Right ventricle myocardium superior (tissue), 1 donor: Measurements from ENCODE around the gene EDIL3. TPM values are rescaled to one million over a fixed set of nuclear protein-coding genes. Genes with fewer than 3 reads are reported as not detected.

Experiments used
- ATAC-seq: fragments of 200-7000 bp; cut with Tn5 transposase; one replicate; pipeline ENCODE4 v1.9.1; 2020; ENCODE audit warnings: mild to moderate bottlenecking; ENCODE audit not compliant: poor library complexity
- DNase-seq: peaks from one replicate; pipeline ENCODE4 v3.0.0-alpha.2; 2020
- intact Hi-C: fragments of 100-400 bp; cut with DNase I; formaldehyde crosslinking; loops from one replicate; pipeline ENCODE4 v1.11.2; 2022
- total RNA-seq: library from RNA; stranded (reverse); fragmentation: NEBNext Ultra II Directional; extraction: Animal tissue kit (Norgen Biotek cat#: 25700); gene quantifications from one replicate; pipeline ENCODE4 v1.2.1, GENCODE V29; 2021
- donor health status: DM: no; HTN: yes; CAD: no; lungs with severe emphysema.

The EDIL3 gene
- total RNA-seq, 1 donor from 2014 or later: 1.7 TPM

DNA sequence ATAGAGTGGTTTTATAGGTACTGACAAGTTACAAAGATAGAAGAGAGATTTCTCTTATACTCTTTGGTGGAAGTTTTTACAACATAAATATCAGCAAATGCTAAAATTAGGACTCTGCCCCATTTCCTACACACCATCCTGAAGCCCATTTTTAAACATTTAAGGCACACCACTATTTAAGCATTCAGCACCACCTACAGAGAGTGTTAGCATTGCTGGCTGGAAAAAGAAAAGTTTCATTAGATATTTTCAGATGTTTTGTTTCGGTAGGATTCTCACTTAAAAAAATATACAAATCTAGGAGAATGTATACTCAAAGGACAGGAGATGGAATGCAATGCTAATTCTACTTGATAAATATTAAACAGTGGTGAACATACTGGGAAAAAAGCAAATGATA lies 471.1 kb downstream of the EDIL3 start:
- no peak for DNase-seq
- intact Hi-C loops: no loop called here
- no peak for ATAC-seq

DNA sequence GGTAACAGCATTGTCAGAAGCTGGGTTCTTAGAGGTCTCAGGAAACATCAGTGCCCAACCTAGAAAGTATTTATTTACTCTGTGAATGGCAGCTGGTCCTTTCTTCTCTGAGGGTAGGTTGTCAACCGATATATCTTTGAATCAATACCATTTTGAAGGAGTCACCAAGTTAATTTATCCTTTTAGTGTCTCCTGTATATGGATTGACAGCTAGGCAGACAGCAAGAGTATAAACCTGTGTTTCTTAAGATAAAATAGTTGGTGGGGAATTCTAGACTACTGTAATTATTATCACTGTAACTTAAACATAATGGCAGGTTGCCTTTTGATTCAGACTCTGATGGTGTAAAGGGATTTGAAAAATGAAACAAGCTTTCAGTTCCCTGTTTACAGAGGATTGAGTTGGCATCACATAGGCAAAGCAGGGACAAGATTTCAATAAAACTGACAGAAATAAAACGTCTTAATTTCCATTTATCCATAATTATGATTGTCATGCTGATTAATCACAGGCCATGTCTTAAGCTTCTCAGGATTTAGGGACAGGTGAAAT lies 473.2 kb downstream of the EDIL3 start:
- DNase-seq: no peak
- ATAC-seq: no peak
- intact Hi-C loops: no loop called here

DNA sequence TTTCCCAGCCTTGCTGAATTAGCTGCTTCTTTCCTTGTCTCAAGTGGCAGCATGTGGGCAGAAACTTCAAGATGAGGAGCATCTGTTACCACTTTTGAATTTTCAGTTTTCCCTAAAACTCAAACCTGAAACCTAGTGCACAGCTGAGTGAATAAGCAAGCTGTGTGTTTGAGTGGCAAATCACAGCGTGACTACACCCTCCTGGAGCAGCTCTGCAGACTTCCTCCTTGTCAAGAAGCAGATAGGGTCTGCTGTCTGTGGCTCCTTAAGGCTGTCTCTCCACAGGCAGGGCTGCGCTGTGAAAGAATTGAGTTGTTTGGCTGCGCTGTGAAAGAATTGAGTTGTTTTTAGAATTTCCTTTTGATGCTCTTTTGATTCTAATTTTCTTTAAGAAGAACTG lies 484.4 kb downstream of the EDIL3 start:
- ATAC-seq (no peak), DNase-seq (no peak)
- intact Hi-C loops: no loop called here

DNA sequence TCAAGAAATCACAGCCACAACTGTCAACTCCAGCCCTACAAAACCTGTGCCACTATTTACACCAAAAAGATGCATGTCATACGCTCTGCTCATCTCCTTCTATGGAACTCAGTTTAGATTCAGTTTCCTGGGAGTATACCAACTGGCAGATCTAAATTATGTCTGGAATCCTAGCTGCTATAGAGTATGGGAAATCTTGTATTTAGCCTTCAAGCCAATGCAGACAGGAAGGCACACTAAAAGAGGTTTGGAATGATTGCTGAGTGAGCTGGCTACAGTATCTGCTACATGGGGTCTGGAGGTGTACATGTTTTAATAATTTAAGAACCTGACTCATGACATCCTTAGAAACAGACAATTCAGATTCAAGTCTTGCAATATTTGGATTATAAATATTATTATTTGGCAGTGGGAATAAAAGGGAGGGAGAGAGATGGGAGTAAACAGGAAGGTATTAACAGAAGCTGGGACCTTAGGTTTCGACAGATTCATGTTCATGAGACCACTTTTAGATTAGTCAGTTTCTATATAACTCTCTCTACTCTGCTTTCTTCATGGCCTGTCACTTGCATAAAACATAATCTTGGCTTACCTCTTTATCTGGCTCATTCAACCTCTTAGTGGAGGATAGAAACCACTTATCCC lies 485.2 kb downstream of the EDIL3 start:
- no peak for ATAC-seq
- intact Hi-C loops: no loop called here
- DNase-seq: no peak

DNA sequence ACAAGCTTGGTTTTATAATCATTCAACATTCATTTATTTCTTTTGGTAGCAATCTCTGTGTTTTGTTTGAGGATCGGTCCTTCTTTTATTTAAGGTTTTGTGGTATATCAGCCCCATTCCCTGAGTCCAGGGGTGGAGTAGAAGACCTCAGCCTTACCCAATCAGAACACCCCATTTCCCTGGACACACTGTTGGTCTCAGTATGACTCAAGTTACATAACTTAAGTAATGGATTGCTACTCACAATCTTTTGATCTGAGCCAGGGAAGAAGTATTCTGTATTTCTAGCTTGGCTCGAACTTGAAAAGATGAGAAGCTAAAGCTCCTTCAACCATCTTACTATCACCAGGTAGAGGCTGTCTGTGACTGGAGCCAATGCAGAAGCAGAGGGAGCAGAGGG lies 488.8 kb downstream of the EDIL3 start:
- intact Hi-C loops: no loop called here
- ATAC-seq: no peak
- DNase-seq: no peak

DNA sequence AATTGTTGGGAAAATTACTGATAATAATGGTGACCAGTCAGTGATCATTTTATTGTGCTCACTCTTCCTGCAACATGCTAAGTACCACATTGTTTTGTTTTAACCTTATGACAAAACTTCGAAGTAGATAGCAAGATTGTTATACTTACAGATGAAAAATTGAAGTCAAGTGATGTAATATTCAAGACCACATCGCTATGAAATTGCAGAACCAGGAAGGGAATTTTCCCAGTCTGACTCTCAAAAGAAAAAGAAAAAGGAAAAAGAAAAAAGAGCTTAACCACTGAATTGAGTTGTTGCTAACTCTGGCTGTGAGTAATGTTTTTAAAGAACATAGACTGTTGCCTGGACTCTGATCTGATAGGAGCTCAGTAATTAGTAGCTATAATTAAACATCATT lies 493.4 kb downstream of the EDIL3 start:
- intact Hi-C loops: no loop called here
- DNase-seq (no peak), ATAC-seq (no peak)
